Heart right ventricle (tissue), 16 donors: ENCODE results near the gene RPS15. TPM values are rescaled to one million over a fixed set of nuclear protein-coding genes. Genes with fewer than 3 reads are reported as not detected.
A peak's percentile ranks its signal among the peaks of the same experiment; 100 is the strongest.

ENCODE experiments used
- ATAC-seq, 8 donors: fragments of 200-7000 bp; cut with Tn5 transposase; one replicate each; pipeline ENCODE4 v1.9.1; 2020; ENCODE audit warnings: mild to moderate bottlenecking in 8 of 8, moderate library complexity in 8 of 8, moderate number of reproducible peaks in 1 of 8
- DNase-seq, 2 donors: peaks; one replicate each; pipeline ENCODE4 v3.0.0-alpha.2; 2020
- H3K27ac ChIP-seq, 10 donors: fragments of 200-600 bp; sonication (generic) in 2 of 10; one replicate each; pipeline versions ENCODE4 v1.5.0 to v1.8.0; 2020 to 2022; ENCODE audit warnings: mild to moderate bottlenecking in 3 of 10
- H3K27me3 ChIP-seq, 7 donors: fragments of 200-600 bp; one replicate each; pipeline ENCODE4 v1.8.0; 2021 to 2022; ENCODE audit warnings: mild to moderate bottlenecking in 2 of 7
- H3K36me3 ChIP-seq, 9 donors: fragments of 200-600 bp; sonication (generic) in 1 of 9; one replicate each; pipeline versions ENCODE4 v1.5.0 to v1.8.0; 2020 to 2022; ENCODE audit warnings: mild to moderate bottlenecking in 2 of 9
- H3K4me1 ChIP-seq, 9 donors: fragments of 200-600 bp; sonication (generic) in 1 of 9; one replicate each; pipeline versions ENCODE4 v1.5.0 to v1.8.0; 2020 to 2022; ENCODE audit warnings: mild to moderate bottlenecking in 4 of 9
- H3K4me3 ChIP-seq, 10 donors: fragments of 200-600 bp; sonication (generic) in 2 of 10; one replicate each; pipeline versions ENCODE4 v1.5.0 to v1.8.0; 2020 to 2022; ENCODE audit warnings: mild to moderate bottlenecking in 7 of 10, moderate library complexity in 2 of 10
- H3K9me3 ChIP-seq, 11 donors: fragments of 200-600 bp in 10 of 11; sonication (generic) in 2 of 11; one replicate each; pipeline versions ENCODE4 v1.5.0 to v1.8.0; 2013 to 2022; ENCODE audit warnings: mild to moderate bottlenecking in 2 of 11, control low read depth in 1 of 11, moderate library complexity in 1 of 11
- WGBS, 2 donors: extraction: QIAGEN DNeasy Blood & Tissue Kit; methylation state at CpG; one replicate each; pipeline ENCODE4 v1.1.7; 2013; ENCODE audit warnings: inconsistent platforms in 1 of 2; 5-methylcytosine and 5-hydroxymethylcytosine counted together
- intact Hi-C, 10 donors: fragments of 100-400 bp; cut with DNase I; formaldehyde crosslinking; loops; one replicate each; pipeline versions ENCODE4 v1.11.1 to v1.14.2; 2022
- polyA plus RNA-seq, 2 donors: library from polyadenylated mRNA; stranded (reverse); fragments of 200-250 nt; gene quantifications; one replicate each; pipeline ENCODE4 v1.2.3, GENCODE V29; 2013
- total RNA-seq, 10 donors: library from RNA; stranded (reverse); fragmentation: NEBNext Ultra II Directional in 3 of 10; extraction: Animal tissue kit (Norgen Biotek cat#: 25700) in 3 of 10; gene quantifications; one replicate each; pipeline versions ENCODE4 v1.2.1 to v1.2.4, GENCODE V29; 2021 to 2023
- TF ChIP-seq, protein P1 (sequence below), 9 donors: fragments of 200-600 bp; sonication (generic) in 2 of 9; IDR thresholded peaks; one replicate each; pipeline versions ENCODE4 v1.5.0 to v1.8.0; 2021 to 2022; ENCODE audit warnings: antibody characterized with exemption in 9 of 9, mild to moderate bottlenecking in 5 of 9, moderate library complexity in 1 of 9
- donor health status: Arrhythmogenic right ventricular cardiomyopathy.
- donor health status: ischemic (EF 13 %, LVEDD 7.1; RV severe dilation, severe dysfunction).
- donor health status: healthy with polysubstance abuse.
- donor health status: DM: no; HTN: yes; CAD: no.
- donor health status: DM: no; HTN: no; CAD: no.
- donor health status: ischemic (EF 25% LVEDD 6.9; RV normal size, moderate dysfunction).
- donor health status: ischemic (EF 25% LVEDD 5.7; RV mildly dilated, moderate dysfunction).
- donor health status: healthy.
- donor health status: DM: yes; HTN: yes; CAD: no.
- donor health status: Ischemic cardiomyopathy.
- donor health status: ischemic (EF 35%, LVEDD 5.7; RV mildly dilated, moderate dysfunction).
- donor health status: nonischemic (EF 11% LVEDD 7.7; RV severe dilation, severe dysfunction).
- donor health status: DM: yes; HTN: yes; CAD: no.
- donor health status: PGD.
- donor health status: ischemic (EF 29% LVEDD 5.4; RV normal size, mild dysfunction).
- donor health status: nonischemic (EF 23%, LVEDD 6.1; RV moderate dilation, normal function).

Gene RPS15
- total and polyA plus RNA-seq, 12 donors: 480 to 3,724 (median 607) TPM

DNA sequence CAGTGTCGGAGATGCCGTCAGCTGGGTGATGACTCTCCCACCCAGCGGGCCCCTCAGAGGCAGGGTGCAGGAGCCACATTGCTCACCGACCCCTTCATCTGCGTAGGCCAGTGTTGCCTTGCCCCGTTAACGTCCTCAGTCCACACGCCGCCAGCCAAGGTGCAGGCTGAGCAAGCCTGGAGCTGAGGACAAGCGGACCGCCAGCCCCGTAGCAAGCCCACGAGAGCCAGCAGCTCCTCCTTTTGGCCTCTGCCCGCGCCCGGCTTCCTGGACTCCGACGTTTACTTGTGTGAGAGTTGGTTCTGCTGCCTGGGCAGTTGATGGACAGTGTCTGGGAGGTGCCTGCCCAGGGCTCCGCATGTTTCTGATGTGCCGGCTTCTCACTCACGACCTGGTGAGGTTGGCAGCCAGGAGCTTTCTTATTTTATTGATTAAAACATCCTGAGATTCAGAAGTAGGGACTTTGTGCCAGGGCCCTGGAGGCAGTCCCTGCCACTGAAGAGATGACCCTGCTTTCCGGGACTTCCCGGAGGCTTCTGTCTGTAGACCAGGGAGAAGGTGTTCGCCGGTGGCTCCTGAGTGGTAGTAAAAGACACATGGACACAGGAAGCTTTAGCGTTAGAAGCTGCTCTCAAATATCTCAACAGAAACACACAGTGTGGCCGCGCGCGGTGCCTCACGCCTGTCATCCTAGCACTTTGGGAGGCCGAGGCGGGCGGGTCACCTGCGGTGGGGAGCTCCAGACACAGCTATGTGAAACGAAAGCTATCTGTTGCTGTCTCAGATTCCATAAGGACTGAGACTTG lies 25.0 kb upstream of the RPS15 start:
- Histone ChIP-seq H3K27ac (peak overlapping the region in 3 of 10 donors; percentile 36 to 50 (median 44)), H3K4me3 (no peak overlapping the region), H3K27me3 (no peaks in the 10 kb centered on the region), H3K4me1 (peaks cover 62 to 95% (median 93%) of the 10 kb centered on the region in 9 donors), H3K36me3 (peaks cover 0 to 48% (median 3%) of the 10 kb centered on the region in 9 donors), H3K9me3 (no peaks in the 10 kb centered on the region)
- ATAC-seq (no peak), DNase-seq (no peak)
- intact Hi-C loops: loop anchor here in 1 of 10 donors (10.0 kb wide), 1 partner anchor 138 kb away; the partner anchor contains the start of gene FAM174C
- TF ChIP-seq, protein P1, sequence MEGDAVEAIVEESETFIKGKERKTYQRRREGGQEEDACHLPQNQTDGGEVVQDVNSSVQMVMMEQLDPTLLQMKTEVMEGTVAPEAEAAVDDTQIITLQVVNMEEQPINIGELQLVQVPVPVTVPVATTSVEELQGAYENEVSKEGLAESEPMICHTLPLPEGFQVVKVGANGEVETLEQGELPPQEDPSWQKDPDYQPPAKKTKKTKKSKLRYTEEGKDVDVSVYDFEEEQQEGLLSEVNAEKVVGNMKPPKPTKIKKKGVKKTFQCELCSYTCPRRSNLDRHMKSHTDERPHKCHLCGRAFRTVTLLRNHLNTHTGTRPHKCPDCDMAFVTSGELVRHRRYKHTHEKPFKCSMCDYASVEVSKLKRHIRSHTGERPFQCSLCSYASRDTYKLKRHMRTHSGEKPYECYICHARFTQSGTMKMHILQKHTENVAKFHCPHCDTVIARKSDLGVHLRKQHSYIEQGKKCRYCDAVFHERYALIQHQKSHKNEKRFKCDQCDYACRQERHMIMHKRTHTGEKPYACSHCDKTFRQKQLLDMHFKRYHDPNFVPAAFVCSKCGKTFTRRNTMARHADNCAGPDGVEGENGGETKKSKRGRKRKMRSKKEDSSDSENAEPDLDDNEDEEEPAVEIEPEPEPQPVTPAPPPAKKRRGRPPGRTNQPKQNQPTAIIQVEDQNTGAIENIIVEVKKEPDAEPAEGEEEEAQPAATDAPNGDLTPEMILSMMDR (IDR thresholded peaks at IDR 0.05): no peak
- 71 to 77% methylated on average over 36 of the region's 36 CpGs for WGBS, 2 donors

- Histone ChIP-seq H3K4me3 (peak overlapping the region in 5 of 10 donors; percentile 2 to 21 (median 12)), H3K36me3 (peaks cover 0 to 65% (median 16%) of the 10 kb centered on the region in 9 donors), H3K27ac (peak overlapping the region; percentile 19 to 85 (median 70)), H3K27me3 (no peaks in the 10 kb centered on the region), H3K4me1 (peaks cover 51 to 83% (median 75%) of the 10 kb centered on the region in 9 donors), H3K9me3 (no peaks in the 10 kb centered on the region)
- intact Hi-C loops: loop anchor here in 1 of 10 donors (10.0 kb wide), 1 partner anchor 141 kb away; the partner anchor contains the start of gene FAM174C
- TF ChIP-seq, protein P1 (IDR thresholded peaks at IDR 0.05): no peak
- 52 to 53% methylated on average over 28 of the region's 28 CpGs for WGBS, 2 donors
- ATAC-seq: no peak
- DNase-seq: no peak
These were observed 22.0 kb upstream of the RPS15 start for GRCh38 chr19:1416014-1416841.

- H3K4me3 ChIP-seq: no peak overlapping the region
- peak overlapping the region in 3 of 10 donors; percentile 66 to 85 (median 76) for H3K27ac ChIP-seq
- H3K9me3 ChIP-seq: no peaks in the 10 kb centered on the region
- TF ChIP-seq, protein P1 (IDR thresholded peaks at IDR 0.05): no peak
- intact Hi-C loops: loop anchor here in 1 of 10 donors (10.0 kb wide), 1 partner anchor 142 kb away; the partner anchor contains the start of gene FAM174C
- ATAC-seq: no peak
- DNase-seq: no peak
- H3K36me3 ChIP-seq: peaks cover 5 to 74% (median 25%) of the 10 kb centered on the region in 9 donors
- no peaks in the 10 kb centered on the region for H3K27me3 ChIP-seq
- H3K4me1 ChIP-seq: peaks cover 42 to 73% (median 66%) of the 10 kb centered on the region in 9 donors
- 82 to 84% methylated on average over 21 of the region's 21 CpGs for WGBS, 2 donors
These were observed 21.1 kb upstream of the RPS15 start for GRCh38 chr19:1417145-1417544.
